GM23338 (cell line): Measurements from ENCODE around the gene FRK.

Source experiments
- EZH2 ChIP-seq: fragments of 200-600 bp; sonication (generic); IDR thresholded peaks from one replicate; pipeline ENCODE4 v1.8.0; 2017; ENCODE audit warnings: antibody characterized with exemption, mild to moderate bottlenecking, low read depth; ENCODE audit not compliant: unreplicated experiment
- EZH2phosphoT487 ChIP-seq: fragments of 200-600 bp; sonication (generic); IDR thresholded peaks from one replicate; pipeline ENCODE4 v1.8.1; 2018; ENCODE audit warnings: antibody characterized with exemption; ENCODE audit not compliant: unreplicated experiment
- POLR2AphosphoS5 ChIP-seq: IDR thresholded peaks from 2 replicates; pipeline ENCODE4 v1.6.1; 2016; ENCODE audit warnings: antibody characterized with exemption, low read depth
- TF ChIP-seq, protein P1 (sequence below), 2 experiments: fragments of 200-600 bp in 1 of 2; sonication (generic) in 1 of 2; conservative IDR thresholded peaks; 2 replicates each; pipeline versions ENCODE4 v1.5.1 to v1.6.1; 2016 to 2017; ENCODE audit warnings: antibody characterized with exemption in 2 of 2, low read depth in 2 of 2, mild to moderate bottlenecking in 2 of 2, moderate library complexity in 1 of 2

DNA sequence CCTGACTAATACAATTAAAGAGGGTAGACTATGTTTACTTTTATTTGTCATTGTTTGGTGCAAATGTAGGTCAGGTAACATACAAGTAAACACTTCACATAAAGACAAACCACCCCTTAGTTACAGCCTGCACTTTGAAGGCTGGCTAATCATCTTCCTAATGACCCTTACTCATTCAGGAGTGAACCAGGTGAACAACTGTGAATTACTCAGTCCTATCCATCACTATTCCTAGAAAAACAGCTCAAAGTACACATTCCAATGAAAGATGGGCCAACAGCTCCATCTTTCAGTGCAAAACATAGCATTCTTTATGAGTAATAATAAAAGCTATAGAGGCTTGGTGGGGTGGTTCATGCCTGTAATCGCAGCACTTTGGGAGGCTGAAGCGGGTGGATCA is 78.2 kb downstream of the FRK start:
- TF ChIP-seq POLR2AphosphoS5 (no peak), EZH2phosphoT487 (no peak), EZH2 (no peak)
- TF ChIP-seq, protein P1, sequence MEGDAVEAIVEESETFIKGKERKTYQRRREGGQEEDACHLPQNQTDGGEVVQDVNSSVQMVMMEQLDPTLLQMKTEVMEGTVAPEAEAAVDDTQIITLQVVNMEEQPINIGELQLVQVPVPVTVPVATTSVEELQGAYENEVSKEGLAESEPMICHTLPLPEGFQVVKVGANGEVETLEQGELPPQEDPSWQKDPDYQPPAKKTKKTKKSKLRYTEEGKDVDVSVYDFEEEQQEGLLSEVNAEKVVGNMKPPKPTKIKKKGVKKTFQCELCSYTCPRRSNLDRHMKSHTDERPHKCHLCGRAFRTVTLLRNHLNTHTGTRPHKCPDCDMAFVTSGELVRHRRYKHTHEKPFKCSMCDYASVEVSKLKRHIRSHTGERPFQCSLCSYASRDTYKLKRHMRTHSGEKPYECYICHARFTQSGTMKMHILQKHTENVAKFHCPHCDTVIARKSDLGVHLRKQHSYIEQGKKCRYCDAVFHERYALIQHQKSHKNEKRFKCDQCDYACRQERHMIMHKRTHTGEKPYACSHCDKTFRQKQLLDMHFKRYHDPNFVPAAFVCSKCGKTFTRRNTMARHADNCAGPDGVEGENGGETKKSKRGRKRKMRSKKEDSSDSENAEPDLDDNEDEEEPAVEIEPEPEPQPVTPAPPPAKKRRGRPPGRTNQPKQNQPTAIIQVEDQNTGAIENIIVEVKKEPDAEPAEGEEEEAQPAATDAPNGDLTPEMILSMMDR (conservative IDR thresholded peaks at IDR 0.05; ENCODE audit: low read depth in 2 of 2), result no peak
